GM18951 (cell line): ENCODE data around the gene VPS26C.

Experiments used
- POLR2A ChIP-seq: IDR thresholded peaks from 4 replicates; pipeline ENCODE4 v1.6.1; 2011; ENCODE audit warnings: mild to moderate bottlenecking; ENCODE audit not compliant: insufficient read length, insufficient read depth; ENCODE audit errors: extremely low read depth
- in situ Hi-C: fragments of 300-500 bp; cut with MboI; formaldehyde crosslinking; loops from one replicate; pipeline ENCODE4 v1.12.0; 2022; ENCODE audit warnings: low sequenced_read_pairs, mixed read lengths, inconsistent platforms; ENCODE audit not compliant: unreplicated experiment

Gene VPS26C

GRCh38 chr21:37273911-37274690 lies 7.0 kb upstream of the VPS26C start:
- in situ Hi-C loops: no loop called here
- no peak for TF ChIP-seq POLR2A

GRCh38 chr21:37273440-37273839 lies 6.3 kb upstream of the VPS26C start:
- in situ Hi-C loops: no loop called here

GRCh38 chr21:37272897-37273296 lies 5.8 kb upstream of the VPS26C start:
- in situ Hi-C loops: no loop called here
- no peak for TF ChIP-seq POLR2A

More at GRCh38 chr21:37273440-37273839, 6.3 kb upstream of the VPS26C start:
- no peak for TF ChIP-seq POLR2A

- TF ChIP-seq POLR2A: no peak
- in situ Hi-C loops: no loop called here
Measured at GRCh38 chr21:37270576-37271365, 3.6 kb upstream of the VPS26C start.

GRCh38 chr21:37269481-37269880 lies 2.3 kb upstream of the VPS26C start:
- in situ Hi-C loops: no loop called here

GRCh38 chr21:37268186-37268503 lies 1.0 kb upstream of the VPS26C start:
- no peak for TF ChIP-seq POLR2A
- in situ Hi-C loops: no loop called here

More at GRCh38 chr21:37269481-37269880, 2.3 kb upstream of the VPS26C start:
- TF ChIP-seq POLR2A: no peak

- no peak for TF ChIP-seq POLR2A
- in situ Hi-C loops: no loop called here
Measured at GRCh38 chr21:37266515-37267221, 466 bp downstream of the VPS26C start.

- in situ Hi-C loops: no loop called here
- no peak for TF ChIP-seq POLR2A
Measured at GRCh38 chr21:37264808-37265207, 2.3 kb downstream of the VPS26C start.

GRCh38 chr21:37263827-37264600 lies 3.1 kb downstream of the VPS26C start:
- in situ Hi-C loops: no loop called here
- no peak for TF ChIP-seq POLR2A

- in situ Hi-C loops: no loop called here
- no peak for TF ChIP-seq POLR2A
Measured at GRCh38 chr21:37259426-37259825, 7.7 kb downstream of the VPS26C start.

GRCh38 chr21:37257967-37258877 lies 8.9 kb downstream of the VPS26C start:
- peak; percentile 66 for TF ChIP-seq POLR2A
- in situ Hi-C loops: no loop called here

GRCh38 chr21:37257511-37257966 lies 9.6 kb downstream of the VPS26C start:
- no peak for TF ChIP-seq POLR2A
- in situ Hi-C loops: no loop called here
